Activated CD4-positive, alpha-beta T cell treated with anti-CD3 and anti-CD28 coated beads, Interleukin-10, Interleukin-2, amounts not matched to agents 100 ng/mL and 50 ng/mL, durations not matched to agents 16 hours and 8 hours (primary cell): ENCODE data around the gene CEP89.
"Not testable (repeated sequence)": the region's sequence is repeated elsewhere in the genome, so short reads cannot be mapped to it uniquely, and the experiment has no call there.

ENCODE experiments used
- DNase-seq: peaks from one replicate; pipeline ENCODE4 v3.0.0-alpha.2; 2020

The CEP89 gene

GRCh38 chr19:32890326-32890725 lies 81.4 kb downstream of the CEP89 start:
- DNase-seq, result no peak

GRCh38 chr19:32889137-32889934 lies 82.4 kb downstream of the CEP89 start:
- no peak for DNase-seq

- DNase-seq, result no peak
These were observed 84.1 kb downstream of the CEP89 start for GRCh38 chr19:32887572-32888215.

GRCh38 chr19:32886241-32886640 lies 85.5 kb downstream of the CEP89 start:
- DNase-seq, result no peak

GRCh38 chr19:32885255-32885654 lies 86.5 kb downstream of the CEP89 start:
- not testable (repeated sequence) for DNase-seq

- DNase-seq, result no peak
These were observed 90.0 kb downstream of the CEP89 start for GRCh38 chr19:32881766-32882165.

GRCh38 chr19:32880622-32881021 lies 91.1 kb downstream of the CEP89 start:
- no peak for DNase-seq

- no peak for DNase-seq
These were observed 92.0 kb downstream of the CEP89 start for GRCh38 chr19:32879741-32880140.

GRCh38 chr19:32878988-32879387 lies 92.8 kb downstream of the CEP89 start:
- no peak for DNase-seq

GRCh38 chr19:32877977-32878745 lies 93.6 kb downstream of the CEP89 start:
- no peak for DNase-seq

- no peak for DNase-seq
These were observed 94.3 kb downstream of the CEP89 start for GRCh38 chr19:32877323-32877912.

GRCh38 chr19:32876919-32877285 lies 94.9 kb downstream of the CEP89 start:
- DNase-seq, result no peak

- no peak for DNase-seq
These were observed 95.4 kb downstream of the CEP89 start for GRCh38 chr19:32876236-32876918.

GRCh38 chr19:32875428-32875827 lies 96.3 kb downstream of the CEP89 start:
- no peak for DNase-seq

GRCh38 chr19:32874605-32875004 lies 97.2 kb downstream of the CEP89 start:
- DNase-seq, result no peak

- DNase-seq, result peak; percentile 5
These were observed 98.4 kb downstream of the CEP89 start for GRCh38 chr19:32873247-32873959.

GRCh38 chr19:32872391-32872790 lies 99.4 kb downstream of the CEP89 start:
- DNase-seq, result no peak

GRCh38 chr19:32870981-32871451 lies 100.7 kb downstream of the CEP89 start:
- no peak for DNase-seq

- no peak for DNase-seq
These were observed 101.7 kb downstream of the CEP89 start for GRCh38 chr19:32869966-32870573.

- no peak for DNase-seq
These were observed 102.3 kb downstream of the CEP89 start, which contains the start of gene SLC7A9 for GRCh38 chr19:32869369-32869965. Gene SLC7A9, minus strand, starts transcription at chr19:32869767. Its CDS starts 1,233 bp downstream, at chr19:32868534.
